GM19455 (cell line): ENCODE measurements around the gene PDE4DIP.
"Not testable (repeated sequence)": the region's sequence is repeated elsewhere in the genome, so short reads cannot be mapped to it uniquely, and the experiment has no call there.

Source experiments
- ATAC-seq: cut with Tn5 transposase; IDR thresholded peaks from one replicate; pipeline ENCODE4 v1.9.1; 2021; ENCODE audit not compliant: unreplicated experiment

Gene PDE4DIP

DNA sequence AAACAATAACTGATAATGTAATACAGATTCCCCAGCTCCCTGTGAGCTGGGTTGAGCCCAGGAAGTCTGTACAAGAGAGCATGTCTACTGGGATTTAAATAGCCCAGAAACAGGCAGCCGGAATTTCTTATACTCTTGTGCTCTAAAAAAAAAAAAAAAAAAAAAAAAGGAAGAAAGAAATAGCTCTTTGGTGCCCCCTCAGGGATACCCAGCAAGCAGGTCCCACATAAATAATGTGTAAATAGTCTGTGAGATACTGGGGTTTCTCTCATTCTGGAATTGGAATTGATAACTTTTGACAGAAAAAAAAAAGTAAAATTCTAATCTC lies 25.4 kb downstream of the PDE4DIP start:
- ATAC-seq: not testable (repeated sequence)

DNA sequence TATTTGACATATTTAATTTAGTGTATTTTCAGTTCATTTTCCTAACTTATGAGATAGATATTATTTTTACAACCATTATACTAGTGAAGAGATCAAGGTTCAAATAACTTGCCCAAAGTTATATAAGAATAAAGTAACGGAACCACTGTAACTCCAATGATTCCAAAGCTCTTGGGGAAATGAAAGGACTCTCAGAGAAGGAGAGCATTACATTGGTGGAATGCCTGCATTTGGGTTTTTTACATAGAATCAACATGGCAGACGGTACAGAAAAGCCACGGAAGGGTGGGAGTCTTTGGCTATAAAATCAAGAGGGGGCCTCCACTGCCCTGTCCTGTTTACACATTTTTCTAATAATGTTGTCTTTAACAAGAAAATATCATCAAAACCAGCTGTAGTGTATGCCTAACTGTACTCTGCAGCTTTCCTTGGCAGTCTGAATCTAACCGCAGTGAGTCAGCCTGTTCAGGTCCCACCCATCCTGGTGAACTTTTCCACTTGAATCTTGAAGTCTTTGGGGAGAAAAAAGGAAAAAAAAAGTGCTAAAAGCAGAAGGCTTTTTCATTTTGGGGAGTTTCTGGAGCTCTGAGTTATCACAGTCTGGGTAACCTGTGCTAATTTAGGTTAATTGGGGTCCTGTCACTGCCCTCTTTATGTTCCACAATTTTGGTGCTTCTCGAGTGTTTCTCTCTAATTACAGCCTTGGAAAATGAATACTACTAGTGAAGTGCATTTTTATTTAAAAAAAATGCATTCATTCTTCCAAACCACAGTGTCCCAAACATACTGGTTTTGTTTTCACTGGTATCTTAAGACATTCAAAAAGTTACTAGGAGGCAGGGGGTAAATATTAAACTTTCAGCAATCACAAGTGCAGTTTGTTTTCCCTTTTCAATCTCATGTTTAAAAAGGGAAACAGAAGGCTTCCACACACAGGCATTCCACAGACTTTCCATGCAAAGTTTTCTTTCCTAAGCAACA lies 30.5 kb downstream of the PDE4DIP start:
- not testable (repeated sequence) for ATAC-seq

DNA sequence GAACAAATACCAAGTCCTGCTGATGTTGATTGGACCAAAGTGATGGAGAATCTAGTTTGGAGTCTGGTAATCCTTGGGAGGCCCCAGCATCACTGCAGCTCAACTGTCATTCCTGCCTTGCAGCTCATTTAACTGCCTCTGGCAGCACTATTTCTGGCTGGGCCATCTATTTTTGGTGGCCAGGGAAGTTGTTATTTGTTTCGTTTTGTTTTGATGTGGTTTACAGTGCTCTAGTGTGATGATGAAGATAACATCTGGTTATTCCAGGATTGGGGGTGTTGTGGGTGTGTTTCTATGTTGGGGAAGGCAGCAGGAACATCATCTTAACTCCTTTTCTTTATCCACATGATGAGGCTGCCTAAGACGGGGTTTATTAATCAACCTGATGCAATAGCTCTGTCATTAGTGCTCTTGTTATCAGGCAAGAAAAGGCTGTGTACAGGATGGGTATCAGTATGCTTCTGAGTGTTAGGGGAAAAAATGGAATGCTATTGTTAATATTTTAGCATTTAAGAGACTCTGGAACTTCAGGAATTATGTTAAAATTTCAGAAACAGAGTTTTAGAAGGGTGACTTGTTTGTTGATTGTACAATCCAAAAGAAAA lies 35.7 kb downstream of the PDE4DIP start:
- ATAC-seq: not testable (repeated sequence)

DNA sequence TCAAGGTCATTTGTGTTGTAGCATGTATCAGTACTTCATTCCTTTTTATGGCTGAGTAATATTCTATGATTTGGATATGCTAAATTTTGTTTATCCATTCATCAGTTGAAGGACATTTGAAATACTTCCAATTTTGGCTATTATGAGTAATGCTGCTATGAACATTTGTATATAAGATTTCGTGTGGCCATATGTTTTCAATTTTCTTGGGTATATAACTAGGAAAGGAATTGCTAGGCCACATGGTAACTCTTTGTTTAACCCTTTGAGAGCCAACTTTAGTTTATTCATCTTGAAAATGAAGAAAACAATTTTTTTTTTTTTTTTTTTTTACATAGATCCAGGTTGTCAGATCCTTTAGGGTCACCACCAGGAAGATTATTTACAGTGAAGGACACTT lies 37.0 kb downstream of the PDE4DIP start:
- ATAC-seq: not testable (repeated sequence)

DNA sequence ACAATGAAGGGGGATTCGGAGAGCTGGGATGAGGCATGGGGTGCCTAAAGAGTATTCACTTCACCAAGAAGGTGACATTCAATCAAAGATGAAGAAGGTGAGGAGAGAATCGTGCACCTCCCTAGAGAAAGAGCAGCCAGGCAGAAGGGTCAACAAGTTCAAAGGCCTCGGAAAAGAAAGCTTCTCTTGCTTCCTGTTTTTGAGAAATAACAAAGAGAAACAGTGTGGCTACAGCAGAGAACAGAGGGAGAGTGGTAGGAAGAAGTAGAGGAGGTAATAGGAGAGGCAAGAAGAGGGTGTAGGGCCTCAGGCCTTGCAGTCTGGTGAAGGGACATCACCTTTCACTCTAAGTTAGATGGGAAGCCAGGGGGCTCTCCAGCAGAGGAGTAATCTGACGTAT lies 41.0 kb downstream of the PDE4DIP start:
- ATAC-seq: not testable (repeated sequence)

DNA sequence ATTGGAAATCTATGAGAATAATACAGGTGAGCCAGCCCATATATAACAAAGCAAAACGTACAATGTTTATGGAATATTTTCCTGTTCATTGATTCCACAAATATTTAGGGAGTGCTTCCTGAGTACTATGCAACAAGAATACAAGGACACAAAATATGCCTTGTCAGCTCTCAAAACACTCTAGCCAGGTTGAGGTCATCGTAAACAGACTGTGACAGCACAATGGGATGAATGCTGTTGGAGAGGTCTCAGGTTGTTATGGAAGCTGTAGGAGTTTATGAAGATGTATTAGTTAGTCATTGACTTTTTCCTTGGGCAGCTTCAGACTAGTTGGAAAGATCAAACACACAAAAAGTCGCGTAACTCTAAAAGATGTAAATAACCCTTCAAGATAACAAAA lies 42.1 kb downstream of the PDE4DIP start:
- ATAC-seq: not testable (repeated sequence)

DNA sequence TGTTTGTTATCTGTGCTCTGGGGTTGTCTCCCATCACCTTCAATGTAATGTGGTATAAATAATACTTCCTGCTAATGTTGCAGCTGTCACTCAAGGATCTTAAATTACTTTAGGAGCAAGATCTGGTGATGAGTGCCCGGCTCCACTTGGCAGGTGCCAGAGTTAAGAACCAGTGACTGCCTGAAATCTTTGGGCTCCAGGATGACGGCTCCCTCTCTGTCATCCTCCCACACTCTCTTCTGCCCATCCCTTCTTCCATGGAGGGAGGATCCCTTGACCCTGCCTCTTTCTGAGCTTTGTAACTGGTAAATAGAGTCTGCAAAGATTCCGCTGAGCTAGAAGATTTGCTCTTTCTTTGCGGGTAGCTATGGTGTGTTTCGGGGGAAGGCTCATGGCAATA lies 44.4 kb downstream of the PDE4DIP start:
- ATAC-seq: not testable (repeated sequence)

DNA sequence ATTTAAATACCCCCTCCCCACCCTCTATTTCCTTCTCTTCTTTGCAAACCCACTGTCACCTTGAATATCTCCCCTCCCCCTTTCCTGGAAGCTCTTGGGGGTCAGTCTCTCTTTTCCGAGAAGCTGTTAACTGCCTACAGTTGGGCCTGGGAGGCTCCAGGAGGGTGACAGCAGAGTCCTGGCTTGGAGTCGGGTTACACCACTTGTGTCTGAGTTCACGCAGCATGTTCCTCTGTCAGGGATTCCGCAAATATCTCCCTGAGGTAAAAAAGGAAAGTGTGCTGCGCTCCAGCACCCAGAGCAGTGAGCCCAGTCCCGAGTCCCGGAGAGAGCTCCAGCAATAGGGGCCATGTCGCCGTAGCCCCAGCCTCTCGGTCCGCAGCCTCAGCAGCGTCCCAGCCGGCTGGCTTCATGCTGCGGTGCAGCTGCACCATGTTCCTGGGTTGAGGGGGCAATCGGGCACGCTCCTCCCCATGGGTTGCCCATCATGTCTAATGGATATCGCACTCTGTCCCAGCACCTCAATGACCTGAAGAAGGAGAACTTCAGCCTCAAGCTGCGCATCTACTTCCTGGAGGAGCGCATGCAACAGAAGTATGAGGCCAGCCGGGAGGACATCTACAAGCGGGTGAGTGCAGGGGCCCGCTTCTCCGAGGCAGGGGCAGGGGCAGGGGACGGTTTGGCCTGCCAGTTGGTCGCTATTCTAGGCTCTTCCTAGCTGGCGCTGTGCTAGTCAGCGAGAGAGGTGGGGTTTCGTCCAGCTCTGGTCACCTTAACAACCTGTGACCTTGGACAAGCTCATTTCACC lies 45.2 kb downstream of the PDE4DIP start:
- ATAC-seq: not testable (repeated sequence)

DNA sequence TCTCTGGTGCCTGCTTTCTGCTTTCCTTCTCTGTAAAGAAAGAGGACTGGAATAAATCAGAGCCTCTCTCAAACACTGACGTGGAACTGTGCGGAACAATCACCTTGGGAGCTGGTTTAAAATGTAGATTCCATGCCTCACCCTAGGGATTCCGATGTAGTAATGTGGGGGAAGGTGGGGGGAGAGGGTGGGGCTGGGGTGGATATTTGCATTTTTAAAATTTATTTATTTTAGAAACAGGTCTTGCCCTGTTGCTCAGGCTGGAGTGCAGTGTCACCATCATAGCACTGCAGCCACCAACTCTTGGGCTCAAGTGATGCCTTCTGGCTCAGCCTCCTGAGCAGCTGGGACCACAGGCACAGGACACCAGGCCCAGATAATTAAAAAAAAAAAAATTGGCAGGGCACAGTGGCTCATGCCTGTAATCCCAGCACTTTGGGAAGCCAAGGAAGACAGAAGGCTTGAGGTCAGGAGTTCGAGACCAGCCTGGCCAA lies 45.9 kb downstream of the PDE4DIP start:
- ATAC-seq: not testable (repeated sequence)

DNA sequence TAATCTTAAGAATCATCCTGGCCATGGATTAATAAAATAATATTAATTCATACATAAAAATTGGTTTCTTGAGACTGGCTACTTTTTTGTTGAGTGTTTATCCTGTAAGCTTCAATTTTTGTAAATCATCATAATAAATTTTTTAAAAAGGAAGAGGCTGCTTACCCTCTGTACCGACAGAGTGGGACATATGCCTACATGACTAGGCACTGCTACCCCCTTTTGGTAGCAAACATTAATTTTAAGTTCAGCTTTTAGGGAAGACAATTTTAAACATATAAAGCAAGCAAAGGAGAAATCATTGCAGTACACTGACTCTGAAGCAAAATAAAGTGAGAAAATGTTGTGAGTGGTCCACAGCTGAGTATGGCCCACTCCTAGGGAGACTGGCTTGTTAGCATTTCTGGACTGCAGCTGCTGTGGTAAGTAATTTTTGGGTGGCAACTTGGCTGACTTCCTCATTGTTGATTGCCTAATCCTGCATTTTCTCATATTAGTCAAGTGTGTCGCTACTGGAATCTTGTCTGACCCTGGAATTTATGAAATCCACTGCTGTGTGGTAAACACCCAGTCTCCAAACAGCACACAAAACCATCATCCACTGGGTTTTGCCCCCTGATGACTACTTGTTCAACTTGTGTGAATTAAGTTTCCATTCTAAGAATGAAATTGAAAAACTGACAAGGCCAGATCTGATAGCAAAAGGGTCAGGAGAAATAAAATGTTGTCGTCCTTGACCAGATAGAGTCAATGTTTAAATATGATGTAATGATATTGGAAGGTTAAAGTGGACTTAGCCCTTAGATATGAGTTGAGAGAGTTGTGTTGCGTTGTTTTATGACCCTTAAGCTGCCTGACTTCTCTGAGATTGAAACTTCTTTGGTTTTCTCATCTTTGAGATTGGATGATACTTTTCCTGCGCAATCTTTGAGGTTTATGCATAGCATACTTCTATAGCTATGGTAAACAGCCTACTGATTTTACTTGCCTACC lies 50.4 kb downstream of the PDE4DIP start:
- ATAC-seq: not testable (repeated sequence)

DNA sequence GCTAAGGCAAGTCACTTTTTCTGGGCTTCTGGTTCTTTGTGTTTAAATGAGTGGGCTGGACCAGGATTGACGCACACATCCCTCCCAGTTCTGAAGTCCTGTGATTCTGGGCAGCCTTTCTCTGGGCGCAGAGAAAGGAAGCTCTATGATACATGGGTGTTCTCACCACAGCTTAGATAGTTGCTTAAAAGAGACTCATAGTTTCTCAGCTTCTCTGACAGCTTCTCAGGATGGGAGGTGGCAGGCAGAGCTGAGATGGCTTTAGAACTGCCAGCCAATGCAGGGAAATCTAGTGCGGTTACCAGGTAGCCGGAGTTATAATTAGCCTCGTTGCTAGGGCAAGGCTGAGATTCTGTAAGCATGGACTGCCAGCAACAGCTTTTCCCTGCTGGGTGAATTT lies 55.8 kb downstream of the PDE4DIP start:
- not testable (repeated sequence) for ATAC-seq

DNA sequence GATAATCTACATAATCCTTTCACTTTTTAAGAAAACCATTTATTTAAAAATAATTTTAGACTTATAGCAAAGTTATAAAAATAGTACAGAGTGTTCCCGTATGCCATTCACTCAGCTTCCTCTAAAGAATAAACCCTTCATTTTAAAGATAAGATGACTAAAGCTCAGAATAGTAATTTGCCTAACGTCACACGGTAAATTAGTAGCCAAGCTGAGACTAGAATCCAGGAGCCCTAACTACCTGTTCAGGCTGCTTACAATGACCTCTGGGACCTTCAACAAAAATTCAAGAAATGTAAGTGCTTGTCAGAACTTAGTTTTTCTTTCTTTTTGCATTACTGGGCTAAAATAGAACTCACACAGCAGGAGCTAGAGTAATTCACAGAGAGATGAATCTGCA lies 56.5 kb downstream of the PDE4DIP start:
- not testable (repeated sequence) for ATAC-seq

DNA sequence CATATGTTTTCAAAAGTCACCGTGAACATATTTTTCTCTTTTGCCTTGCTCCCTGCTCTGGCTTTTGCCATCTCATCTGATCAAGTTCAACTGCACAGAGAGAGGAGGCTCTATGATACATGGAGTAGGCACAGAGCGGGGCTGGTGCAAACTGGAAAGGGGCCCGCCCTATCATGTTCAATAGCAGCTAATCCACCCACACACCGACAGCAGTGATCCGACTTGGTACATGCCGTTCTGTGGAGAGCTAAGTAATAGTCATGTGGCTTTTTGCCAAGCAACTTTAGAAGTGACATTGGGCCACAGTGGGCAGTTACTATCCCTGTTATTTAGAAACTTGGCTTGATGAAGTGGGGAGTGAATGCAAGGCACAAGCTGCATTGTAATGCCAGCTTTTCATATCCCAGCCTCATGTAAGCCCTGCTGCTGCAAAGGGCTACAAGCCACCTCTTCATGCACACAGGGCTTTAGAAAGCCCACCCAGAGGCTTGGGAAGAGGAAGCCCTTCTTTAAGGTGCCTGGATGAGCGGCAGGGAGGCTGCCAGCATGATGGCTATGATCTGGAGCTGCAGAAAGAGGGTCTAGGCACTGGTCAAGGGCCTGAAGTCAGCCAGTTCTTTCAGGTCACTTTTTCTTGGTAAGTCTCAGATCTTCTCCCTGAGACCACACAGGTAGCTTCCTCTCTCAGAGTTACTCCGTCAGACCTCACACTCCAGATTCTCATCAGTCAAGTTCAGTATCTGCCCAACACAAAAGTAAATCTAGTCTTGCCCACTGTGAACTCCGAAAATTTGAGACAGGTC lies 57.1 kb downstream of the PDE4DIP start:
- not testable (repeated sequence) for ATAC-seq

DNA sequence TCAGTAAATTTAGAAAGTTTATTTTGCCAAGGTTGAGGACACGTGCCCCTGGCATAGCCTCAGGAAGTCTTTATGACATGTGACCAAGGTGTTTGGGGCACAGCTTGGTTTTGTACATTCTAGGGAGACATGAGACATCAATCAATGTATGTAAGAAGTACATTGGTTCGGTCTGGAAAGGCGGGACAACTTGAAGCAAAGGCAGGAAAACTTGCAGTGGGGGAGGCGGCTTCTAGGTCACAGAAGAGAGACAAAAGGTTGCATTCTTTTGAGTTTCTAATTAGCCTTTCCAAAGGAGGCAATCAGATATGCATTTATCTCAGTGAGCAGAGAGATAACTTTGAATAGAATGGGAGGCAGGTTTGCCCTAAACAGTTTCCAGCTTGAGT lies 57.7 kb downstream of the PDE4DIP start:
- ATAC-seq: not testable (repeated sequence)

DNA sequence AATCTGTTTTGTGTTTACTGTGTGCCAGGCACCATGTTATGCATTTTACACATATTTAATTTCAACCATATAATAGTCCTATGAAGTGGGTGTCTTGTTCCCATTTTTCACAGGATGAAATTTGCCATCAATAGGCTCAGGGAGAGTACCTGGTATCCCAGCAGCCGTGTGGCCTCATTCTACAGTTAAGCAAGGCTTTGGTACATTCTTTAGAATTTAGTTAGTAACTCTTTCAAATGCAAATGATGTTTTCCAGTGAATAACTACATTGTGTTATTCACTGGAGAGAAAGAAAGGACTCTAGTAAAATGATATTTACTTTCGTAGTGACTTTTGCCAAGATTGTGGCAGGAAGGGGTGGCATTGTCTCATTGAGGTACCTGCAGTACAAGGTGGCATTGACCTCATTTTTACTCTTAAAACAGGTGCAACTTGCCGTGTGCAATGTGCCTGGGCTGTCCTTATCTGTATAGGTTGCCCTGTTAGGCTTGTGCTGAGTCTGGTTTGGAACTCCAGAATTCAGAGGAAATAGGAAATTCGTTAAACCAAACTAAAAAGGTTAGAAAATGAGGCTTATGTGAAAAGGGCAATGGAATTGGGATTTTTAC lies 65.1 kb downstream of the PDE4DIP start:
- ATAC-seq: not testable (repeated sequence)

DNA sequence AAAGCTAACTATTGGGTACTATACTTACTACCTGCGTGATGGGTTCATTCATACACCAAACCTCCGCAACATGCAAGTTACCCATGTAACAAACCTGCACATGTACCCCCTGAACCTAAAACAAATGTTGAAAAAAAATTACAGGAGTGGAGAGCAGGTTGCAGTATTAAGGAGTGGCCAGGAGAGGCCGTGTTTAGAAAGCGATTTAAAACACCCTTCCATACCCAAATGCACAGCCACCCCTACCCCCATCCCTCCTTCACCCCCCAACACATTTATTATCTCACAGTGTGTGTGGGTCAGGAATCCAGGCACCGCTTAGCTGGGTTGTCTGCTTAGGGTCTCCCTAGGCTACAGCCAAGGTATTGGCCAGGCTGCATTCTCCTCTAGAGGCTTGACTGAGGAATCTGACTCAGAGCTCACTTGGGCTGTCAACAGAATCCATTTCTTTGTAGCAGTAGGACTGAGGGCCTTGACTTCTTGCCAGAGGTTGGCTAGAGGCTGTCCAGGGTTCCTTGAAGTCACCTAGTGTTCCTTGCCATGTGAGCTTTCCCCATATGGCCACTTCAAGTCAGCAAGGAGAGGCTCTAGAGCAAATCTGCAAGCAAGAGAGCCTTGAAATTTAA lies 67.2 kb downstream of the PDE4DIP start:
- not testable (repeated sequence) for ATAC-seq

DNA sequence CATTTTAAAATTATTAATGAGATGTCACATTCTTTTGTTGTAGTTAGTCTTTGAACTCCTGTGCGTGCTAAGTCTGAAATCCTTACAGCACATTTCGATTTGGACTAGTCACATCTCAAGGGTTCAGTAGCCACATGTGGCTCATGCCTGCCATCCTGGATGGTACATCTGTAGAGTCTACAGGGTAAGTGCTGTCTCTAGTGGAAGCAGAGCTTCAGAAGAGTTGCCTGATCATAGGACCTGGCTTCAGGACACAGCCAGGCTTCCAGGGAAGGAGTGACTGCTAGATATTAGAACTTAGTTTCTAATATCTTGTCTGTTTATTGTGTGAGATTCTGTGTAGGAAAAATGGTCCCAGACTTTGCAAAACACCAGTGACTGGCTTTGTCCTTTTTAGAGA lies 72.0 kb downstream of the PDE4DIP start:
- ATAC-seq: not testable (repeated sequence)

DNA sequence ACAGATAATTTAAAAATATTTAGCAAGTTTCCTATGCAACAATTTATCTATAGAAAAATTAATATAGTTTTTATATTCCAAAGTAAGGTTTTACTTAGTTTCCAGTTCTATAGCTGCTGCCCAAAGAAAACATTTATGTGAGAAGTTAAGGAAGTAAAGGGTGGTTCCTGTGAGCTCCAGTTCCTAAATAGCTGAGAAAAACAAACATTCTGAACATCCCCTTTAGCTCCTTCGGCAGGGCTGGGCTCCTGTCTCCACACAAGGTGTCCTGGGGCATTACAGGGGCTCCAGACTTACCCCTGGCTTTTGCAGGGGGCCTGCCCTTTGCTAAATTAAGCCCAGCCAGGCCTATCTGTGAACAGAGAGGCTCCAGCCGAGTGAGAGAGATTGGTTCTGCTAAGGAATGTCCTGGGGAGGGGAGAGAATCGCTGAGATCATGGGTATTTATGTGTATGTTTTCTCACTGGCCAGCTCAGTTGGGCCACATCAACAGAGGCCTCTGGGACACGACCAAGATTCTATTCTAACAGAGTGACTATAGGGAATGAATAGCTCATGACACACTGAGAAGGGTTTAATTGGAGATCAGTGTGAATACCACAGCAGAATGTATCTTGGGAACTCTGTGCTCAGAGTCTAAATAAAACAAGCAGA lies 72.6 kb downstream of the PDE4DIP start:
- ATAC-seq: not testable (repeated sequence)
